HL-60/S4 treated with phorbol 12-myristate 13-acetate at 8.2 ng/mL for 4 days and 3 days (cell line): ENCODE data around the gene TET3.

ENCODE experiments used
- in situ Hi-C: fragments of 300-500 bp; cut with MboI; formaldehyde crosslinking; loops from 2 replicates; pipeline ENCODE4 v1.15.0; 2022; ENCODE audit warnings: low sequenced_read_pairs

TET3 gene

GRCh38 chr2:74027496-74027895, 42.8 kb downstream of the TET3 start:
- in situ Hi-C loops: no loop called here

GRCh38 chr2:74028290-74028689, 43.6 kb downstream of the TET3 start:
- in situ Hi-C loops: no loop called here

- in situ Hi-C loops: no loop called here
Observed at GRCh38 chr2:74028741-74029140, 44.0 kb downstream of the TET3 start.

GRCh38 chr2:74029714-74030397, 45.1 kb downstream of the TET3 start:
- in situ Hi-C loops: no loop called here

GRCh38 chr2:74031221-74031620, 46.5 kb downstream of the TET3 start:
- in situ Hi-C loops: no loop called here

GRCh38 chr2:74031959-74032287, 47.2 kb downstream of the TET3 start:
- in situ Hi-C loops: no loop called here

GRCh38 chr2:74033375-74033774, 48.7 kb downstream of the TET3 start:
- in situ Hi-C loops: no loop called here
